B cell (primary cell): ENCODE results near the gene LGSN. TPM values are rescaled to one million over a fixed set of nuclear protein-coding genes. Genes with fewer than 3 reads are reported as not detected.

Source experiments
- ATAC-seq: fragments of 200-7000 bp; cut with Tn5 transposase; one replicate; pipeline ENCODE4 v1.10.0; 2021; ENCODE audit warnings: low read depth, mild to moderate bottlenecking, moderate number of reproducible peaks, moderate library complexity
- CTCF ChIA-PET: fragments of 350-600 bp; sonication (Branson Sonifier 250); formaldehyde crosslinking; loops from one replicate; lab custom pipeline; 2021; ENCODE audit warnings: antibody characterized with exemption, inconsistent platforms; lab: Charles Lee
- POLR2A ChIA-PET: fragments of 350-600 bp; sonication (Branson Sonifier 250); formaldehyde crosslinking; loops from one replicate; lab custom pipeline; 2021; ENCODE audit warnings: antibody characterized with exemption; lab: Charles Lee
- DNase-seq: peaks from one replicate; pipeline ENCODE4 v3.0.0; 2013
- H2AFZ ChIP-seq: 2 replicates; pipeline ENCODE4 v1.6.1; 2012; ENCODE audit warnings: mild to moderate bottlenecking, low read depth, low read length; ENCODE audit not compliant: insufficient read depth, poor library complexity, severe bottlenecking
- H3K27ac ChIP-seq, 2 donors: 1 replicate in 1 of 2; 2 replicates in 1 of 2; pipeline ENCODE4 v1.5.1; 2012 to 2013; ENCODE audit warnings: low read length in 2 of 2, mild to moderate bottlenecking in 2 of 2, moderate library complexity in 1 of 2
- H3K27me3 ChIP-seq, 4 experiments: fragments of 200-600 bp in 1 of 4; sonication (generic) in 1 of 4; replicated peaks in 1 of 4; 1 replicate in 2 of 4; 2 replicates in 2 of 4; pipeline versions ENCODE4 v1.6.1 to v1.7.0; 2013 to 2016; ENCODE audit warnings: low read length in 3 of 4, mild to moderate bottlenecking in 2 of 4, mixed read lengths in 1 of 4, moderate library complexity in 1 of 4; ENCODE audit not compliant: insufficient read depth in 4 of 4, control insufficient read depth in 3 of 4; ENCODE audit errors: control extremely low read depth in 1 of 4
- H3K36me3 ChIP-seq, 2 experiments: replicated peaks in 1 of 2; 1 replicate in 1 of 2; 2 replicates in 1 of 2; pipeline versions ENCODE4 v1.6.1 to v1.7.1; 2013; ENCODE audit warnings: low read length in 1 of 2; ENCODE audit not compliant: insufficient read depth in 2 of 2, control insufficient read depth in 1 of 2; ENCODE audit errors: control extremely low read depth in 1 of 2, extremely low read depth in 1 of 2
- H3K4me1 ChIP-seq, 2 donors: fragments of 200-600 bp in 1 of 2; sonication (generic) in 1 of 2; 1 replicate in 1 of 2; 2 replicates in 1 of 2; pipeline versions ENCODE4 v1.5.1 to v1.6.1; 2013 to 2017; ENCODE audit warnings: low read length in 2 of 2; ENCODE audit not compliant: control insufficient read depth in 2 of 2, insufficient read depth in 2 of 2
- H3K4me2 ChIP-seq: replicated peaks from 2 replicates; pipeline ENCODE3; 2012; ENCODE audit warnings: mild to moderate bottlenecking, low read depth, low read length; ENCODE audit not compliant: poor library complexity, severe bottlenecking
- H3K4me3 ChIP-seq, 5 experiments: fragments of 200-600 bp in 1 of 5; sonication (generic) in 1 of 5; 1 replicate in 3 of 5; 2 replicates in 2 of 5; pipeline versions ENCODE4 v1.5.1 to v1.7.0; 2011 to 2016; ENCODE audit warnings: low read length in 4 of 5, mild to moderate bottlenecking in 4 of 5, low read depth in 2 of 5, control low read depth in 1 of 5, moderate library complexity in 1 of 5; ENCODE audit not compliant: insufficient read depth in 1 of 5; ENCODE audit errors: control extremely low read depth in 1 of 5, extremely low read depth in 1 of 5
- H3K79me2 ChIP-seq: fragments of 200-600 bp; sonication (generic); one replicate; pipeline ENCODE4 v1.6.0; 2016; ENCODE audit warnings: low read length; ENCODE audit not compliant: control insufficient read depth, insufficient read depth
- H3K9ac ChIP-seq: fragments of 200-600 bp; sonication (generic); 2 replicates; pipeline ENCODE4 v1.6.1; 2017; ENCODE audit warnings: mild to moderate bottlenecking, low read length, moderate library complexity
- H3K9me3 ChIP-seq, 3 donors: one replicate each; pipeline versions ENCODE4 v1.6.1 to v1.7.1; 2013; ENCODE audit warnings: low read length in 2 of 3; ENCODE audit not compliant: control insufficient read depth in 2 of 3, insufficient read depth in 1 of 3; ENCODE audit errors: control extremely low read depth in 1 of 3
- H4K20me1 ChIP-seq: 2 replicates; pipeline ENCODE4 v1.6.0; 2012; ENCODE audit warnings: mild to moderate bottlenecking, low read length; ENCODE audit not compliant: insufficient read depth, control insufficient read depth, poor library complexity, severe bottlenecking
- H3K27ac Mint-ChIP-seq: one replicate; pipeline ENCODE4 v1.8.0; 2021; ENCODE audit warnings: mixed read lengths
- H3K27me3 Mint-ChIP-seq: one replicate; pipeline ENCODE4 v1.8.0; 2021; ENCODE audit warnings: mixed read lengths
- H3K4me1 Mint-ChIP-seq: one replicate; pipeline ENCODE4 v1.8.0; 2021; ENCODE audit warnings: mixed read lengths
- H3K4me3 Mint-ChIP-seq: one replicate; pipeline ENCODE4 v1.8.0; 2021; ENCODE audit warnings: mixed read lengths
- H3K9me3 Mint-ChIP-seq: one replicate; pipeline ENCODE4 v1.8.0; 2022; ENCODE audit warnings: mixed read lengths; ENCODE audit not compliant: insufficient read depth
- CTCF ChIP-seq: fragments of 200-600 bp; IDR thresholded peaks from one replicate; pipeline ENCODE4 v1.8.0; 2022; ENCODE audit warnings: antibody characterized with exemption, mild to moderate bottlenecking
- EZH2 ChIP-seq: IDR thresholded peaks from 2 replicates; pipeline ENCODE4 v1.6.1; 2012; ENCODE audit warnings: borderline replicate concordance, low read depth, mild to moderate bottlenecking, moderate library complexity, low read length; ENCODE audit not compliant: insufficient read depth, poor library complexity, severe bottlenecking
- WGBS: methylation state at CpG from one replicate; pipeline ENCODE4 v1.1.5; 2013; ENCODE audit warnings: missing lambda C conversion rate; ENCODE audit not compliant: insufficient coverage; 5-methylcytosine and 5-hydroxymethylcytosine counted together
- intact Hi-C: fragments of 100-400 bp; cut with micrococcal nuclease; formaldehyde crosslinking; loops from one replicate; pipeline ENCODE4 v1.10.0; 2022
- polyA plus RNA-seq: library from polyadenylated mRNA; depleted of rRNA; stranded (reverse); fragments of >200 nt; gene quantifications from 2 replicates; pipeline ENCODE4 v1.2.3, GENCODE V29; 2012
- total RNA-seq, 2 donors: library from RNA; stranded (reverse); fragments of 120-200 nt in 1 of 2; gene quantifications; 1 replicate in 1 of 2; 2 replicates in 1 of 2; pipeline versions ENCODE4 v1.2.3 to v1.2.4, GENCODE V29; 2013 to 2022

Gene LGSN
- total and polyA plus RNA-seq, 2 donors (not counting 1 experiment from before 2014, with no cell fraction given), result not detected

- Histone ChIP-seq H3K36me3 (no peaks in the 10 kb centered on the region), H3K27ac (no peak overlapping the region), H3K79me2 (no peaks in the 10 kb centered on the region), H3K4me1 (no peaks in the 10 kb centered on the region), H2AFZ (no peak overlapping the region), H3K9ac (no peak overlapping the region), H4K20me1 (no peaks in the 10 kb centered on the region), H3K4me3 (no peak overlapping the region), H3K9me3 (no peaks in the 10 kb centered on the region), H3K4me2 (no peak overlapping the region), H3K27me3 (no peaks in the 10 kb centered on the region)
- H3K4me3 Mint-ChIP-seq, result no peak overlapping the region
- CTCF ChIA-PET, result interaction anchor here (1.3 kb wide), 1 partner anchor 11 kb away, joined by 3 read pairs; no protein-coding TSS in a partner anchor
- DNase-seq (no peak), ATAC-seq (no peak)
- H3K9me3 Mint-ChIP-seq, result no peaks in the 10 kb centered on the region
- no CpG with 5 or more reads among the region's 4 CpGs for WGBS
- H3K4me1 Mint-ChIP-seq, result no peaks in the 10 kb centered on the region
- H3K27me3 Mint-ChIP-seq, result no peaks in the 10 kb centered on the region
- intact Hi-C loops, result no loop called here
- POLR2A ChIA-PET, result no interaction called here
- H3K27ac Mint-ChIP-seq, result no peak overlapping the region
- TF ChIP-seq CTCF (no peak), EZH2 (no peak)
These were observed 52.7 kb downstream of the LGSN start for GRCh38 chr6:63267046-63267445.

- Mint-ChIP-seq H3K9me3 (no peaks in the 10 kb centered on the region), H3K27me3 (no peaks in the 10 kb centered on the region), H3K27ac (no peak overlapping the region), H3K4me3 (no peak overlapping the region), H3K4me1 (no peaks in the 10 kb centered on the region)
- no peak overlapping the region for H3K9ac ChIP-seq
- no peak for DNase-seq
- no peaks in the 10 kb centered on the region for H3K36me3 ChIP-seq
- no peak overlapping the region for H3K27ac ChIP-seq
- no peaks in the 10 kb centered on the region for H4K20me1 ChIP-seq
- no peaks in the 10 kb centered on the region for H3K9me3 ChIP-seq
- intact Hi-C loops, result no loop called here
- no CpG with 5 or more reads among the region's 3 CpGs for WGBS
- TF ChIP-seq EZH2 (no peak), CTCF (no peak)
- ChIA-PET POLR2A (no interaction called here), CTCF (no interaction called here)
- H2AFZ ChIP-seq, result no peak overlapping the region
- no peak overlapping the region for H3K4me3 ChIP-seq
- no peak overlapping the region for H3K4me2 ChIP-seq
- H3K79me2 ChIP-seq, result no peaks in the 10 kb centered on the region
- no peaks in the 10 kb centered on the region for H3K4me1 ChIP-seq
- no peaks in the 10 kb centered on the region for H3K27me3 ChIP-seq
- ATAC-seq, result no peak
These were observed 56.3 kb downstream of the LGSN start for GRCh38 chr6:63263444-63263843.
